ENCODE measurements around the gene IRF9. TPM values are rescaled to one million over a fixed set of nuclear protein-coding genes. Genes with fewer than 3 reads are reported as not detected.

The IRF9 gene
- total and polyA plus RNA-seq, 4 donors = 75.3 to 124 (median 95.6) TPM

GRCh38 chr14:24133735-24134134 lies 27.3 kb upstream of the IRF9 start:
- no peaks in the 10 kb centered on the region for H3K9me3 ChIP-seq (ENCODE audit: control insufficient read depth in 4 of 4, insufficient read depth in 3 of 4, low read length in 3 of 4)
- no peaks in the 10 kb centered on the region for H3K27me3 ChIP-seq (ENCODE audit: control insufficient read depth in 3 of 3, insufficient read depth in 3 of 3, low read length in 2 of 3)
- no peak overlapping the region for H3K9ac ChIP-seq (ENCODE audit: insufficient read depth in 1 of 2, low read length in 2 of 2)
- ATAC-seq (ENCODE audit: insufficient read depth, low FRiP score) (no peak), DNase-seq (no peak)
- TF ChIP-seq CTCF (IDR thresholded peaks at IDR 0.05; ENCODE audit: control extremely low read depth, extremely low read depth) = no peak
- H3K4me1 ChIP-seq (ENCODE audit: control insufficient read depth in 5 of 5, insufficient read depth in 5 of 5, low read length in 5 of 5) = peaks cover 0 to 18% (median 7%) of the 10 kb centered on the region in 5 donors
- no peak overlapping the region for H3K4me3 ChIP-seq
- H3K36me3 ChIP-seq (ENCODE audit: control insufficient read depth in 4 of 4, insufficient read depth in 4 of 4, low read length in 4 of 4) = peaks cover 0 to 15% (median 8%) of the 10 kb centered on the region in 4 donors
- H3K27ac ChIP-seq (ENCODE audit: low read depth in 1 of 2, low read length in 1 of 2) = no peak overlapping the region
- 89 to 91% methylated on average over 1 of the region's 1 CpG for WGBS, 2 donors

- Histone ChIP-seq H3K27me3 (ENCODE audit: control insufficient read depth in 3 of 3, insufficient read depth in 3 of 3, low read length in 2 of 3) (no peaks in the 10 kb centered on the region), H3K36me3 (ENCODE audit: control insufficient read depth in 4 of 4, insufficient read depth in 4 of 4, low read length in 4 of 4) (peaks cover 0 to 20% (median 12%) of the 10 kb centered on the region in 4 donors), H3K9me3 (ENCODE audit: control insufficient read depth in 4 of 4, insufficient read depth in 3 of 4, low read length in 3 of 4) (no peaks in the 10 kb centered on the region), H3K4me3 (peak overlapping the region; percentile 44), H3K4me1 (ENCODE audit: control insufficient read depth in 5 of 5, insufficient read depth in 5 of 5, low read length in 5 of 5) (peaks cover 0 to 24% (median 7%) of the 10 kb centered on the region in 5 donors), H3K9ac (ENCODE audit: insufficient read depth in 1 of 2, low read length in 2 of 2) (no peak overlapping the region), H3K27ac (ENCODE audit: low read depth in 1 of 2, low read length in 1 of 2) (peak overlapping the region; percentile 78 to 90)
- 8 to 12% methylated on average over 9 of the region's 9 CpGs for WGBS, 2 donors
- TF ChIP-seq CTCF (IDR thresholded peaks at IDR 0.05; ENCODE audit: control extremely low read depth, extremely low read depth) = no peak
- ATAC-seq (ENCODE audit: insufficient read depth, low FRiP score) (no peak), DNase-seq (no peak)
Measured at GRCh38 chr14:24135584-24135833, 25.6 kb upstream of the IRF9 start.

- WGBS, 2 donors = 0 to 1% methylated on average over 30 to 75 of the region's 75 CpGs
- peak within 1 kb of the TSS; percentile 80 to 93 for H3K27ac ChIP-seq (ENCODE audit: low read depth in 1 of 2, low read length in 1 of 2)
- ATAC-seq (ENCODE audit: insufficient read depth, low FRiP score) (peak; percentile 99), DNase-seq (peak; percentile 91 to 95 (median 94))
- peak within 1 kb of the TSS; percentile 37 to 81 for H3K9ac ChIP-seq (ENCODE audit: insufficient read depth in 1 of 2, low read length in 2 of 2)
- peak within 1 kb of the TSS; percentile 69 for H3K4me3 ChIP-seq
- H3K27me3 ChIP-seq (ENCODE audit: control insufficient read depth in 3 of 3, insufficient read depth in 3 of 3, low read length in 2 of 3) = no peaks in the 10 kb centered on the region
- H3K36me3 ChIP-seq (ENCODE audit: control insufficient read depth in 4 of 4, insufficient read depth in 4 of 4, low read length in 4 of 4) = peaks cover 0 to 20% (median 12%) of the 10 kb centered on the region in 4 donors
- no peak for TF ChIP-seq CTCF (IDR thresholded peaks at IDR 0.05; ENCODE audit: control extremely low read depth, extremely low read depth)
- no peaks in the 10 kb centered on the region for H3K9me3 ChIP-seq (ENCODE audit: control insufficient read depth in 4 of 4, insufficient read depth in 3 of 4, low read length in 3 of 4)
- H3K4me1 ChIP-seq (ENCODE audit: control insufficient read depth in 5 of 5, insufficient read depth in 5 of 5, low read length in 5 of 5) = peaks cover 0 to 24% (median 7%) of the 10 kb centered on the region in 5 donors
Measured at GRCh38 chr14:24135834-24136683, 25.0 kb upstream of the IRF9 start, which contains the start of gene PSME1. TSS of gene PSME1 (plus strand) at chr14:24136194. CDS start at chr14:24136263, 69 bp downstream.

All from lung (tissue), 12 donors.